Smooth muscle cell (in vitro differentiated cells): ENCODE data around the gene NCS1. TPM values are rescaled to one million over a fixed set of nuclear protein-coding genes. Genes with fewer than 3 reads are reported as not detected.

Experiments used
- DNase-seq: peaks from one replicate; lab custom pipeline; 2025; ENCODE audit not compliant: unreplicated experiment; lab: John Stamatoyannopoulos, UW
- H2AFZ ChIP-seq: fragments of 200-600 bp; sonication (generic); 2 replicates; pipeline ENCODE4 v1.6.0; 2016; ENCODE audit warnings: antibody characterized with exemption, low read depth, mild to moderate bottlenecking
- H3F3A ChIP-seq: fragments of 200-600 bp; sonication (generic); 2 replicates; pipeline ENCODE4 v1.6.0; 2017; ENCODE audit warnings: antibody characterized with exemption, low read depth
- H3K27ac ChIP-seq: fragments of 200-600 bp; sonication (generic); 2 replicates; pipeline ENCODE4 v1.5.1; 2016; ENCODE audit warnings: low read depth, mild to moderate bottlenecking
- H3K27me3 ChIP-seq: fragments of 200-600 bp; sonication (generic); 2 replicates; pipeline ENCODE4 v1.6.1; 2016; ENCODE audit warnings: low read depth, mild to moderate bottlenecking
- H3K36me3 ChIP-seq: fragments of 200-600 bp; sonication (generic); 2 replicates; pipeline ENCODE4 v1.5.1; 2016; ENCODE audit warnings: low read depth
- H3K4me1 ChIP-seq: fragments of 200-600 bp; sonication (generic); 2 replicates; pipeline ENCODE4 v1.5.1; 2016; ENCODE audit warnings: low read depth
- H3K4me2 ChIP-seq: fragments of 200-600 bp; sonication (generic); 2 replicates; pipeline ENCODE4 v1.6.0; 2016; ENCODE audit warnings: mild to moderate bottlenecking
- H3K4me3 ChIP-seq: fragments of 200-600 bp; sonication (generic); 2 replicates; pipeline ENCODE4 v1.5.1; 2016; ENCODE audit warnings: mild to moderate bottlenecking
- H3K79me2 ChIP-seq: fragments of 200-600 bp; sonication (generic); 2 replicates; pipeline ENCODE4 v1.6.0; 2016; ENCODE audit warnings: low read depth, mild to moderate bottlenecking
- H3K9ac ChIP-seq: fragments of 200-600 bp; sonication (generic); 2 replicates; pipeline ENCODE4 v1.6.0; 2016; ENCODE audit warnings: low read depth
- H3K9me3 ChIP-seq: fragments of 200-600 bp; sonication (generic); replicated peaks from 2 replicates; pipeline ENCODE4 v1.5.1; 2016; ENCODE audit warnings: low read depth
- H4K20me1 ChIP-seq: fragments of 200-600 bp; sonication (generic); 2 replicates; pipeline ENCODE4 v1.6.0; 2016; ENCODE audit warnings: low read depth
- CTCF ChIP-seq: fragments of 200-600 bp; sonication (generic); IDR thresholded peaks from 2 replicates; pipeline ENCODE4 v1.5.1; 2017; ENCODE audit warnings: borderline replicate concordance, mild to moderate bottlenecking, antibody characterized with exemption; ENCODE audit not compliant: insufficient read depth, poor library complexity, severe bottlenecking
- WGBS: methylation state at CpG from one replicate; pipeline ENCODE4 v1.1.7; 2016; ENCODE audit warnings: low lambda C conversion rate; 5-methylcytosine and 5-hydroxymethylcytosine counted together
- polyA plus RNA-seq: library from polyadenylated mRNA; unstranded; fragments of >200 nt; fragmentation: Nextera tagmentation; extraction: Ambion mirVana; gene quantifications from 2 replicates; pipeline ENCODE4 v1.2.1, GENCODE V29; 2016
- total RNA-seq: library from RNA; depleted of rRNA; stranded (reverse); fragments of >200 nt; gene quantifications from 2 replicates; pipeline ENCODE4 v1.2.3, GENCODE V29; 2014

The NCS1 gene
- total and polyA plus RNA-seq, 2 experiments from 2014 or later = 28.0 to 59.3 TPM

- under 1% methylated on average over 49 of the region's 89 CpGs for WGBS
- no peaks in the 10 kb centered on the region for H3K79me2 ChIP-seq
- H3K27me3 ChIP-seq = peaks cover 54% of the 10 kb centered on the region
- DNase-seq = no peak
- H3F3A ChIP-seq = peaks cover 4% of the 10 kb centered on the region
- H4K20me1 ChIP-seq = no peaks in the 10 kb centered on the region
- no peak within 1 kb of the TSS for H2AFZ ChIP-seq
- H3K9me3 ChIP-seq = no peaks in the 10 kb centered on the region
- H3K36me3 ChIP-seq = no peaks in the 10 kb centered on the region
- H3K4me3 ChIP-seq = peak within 1 kb of the TSS; percentile 26
- H3K9ac ChIP-seq = no peak within 1 kb of the TSS
- no peak within 1 kb of the TSS for H3K27ac ChIP-seq
- H3K4me2 ChIP-seq = peak within 1 kb of the TSS; percentile 80
- peaks cover 3% of the 10 kb centered on the region for H3K4me1 ChIP-seq
- no peak for TF ChIP-seq CTCF
These were observed 93.4 kb downstream of the NCS1 start, which contains the start of gene HMCN2 for GRCh38 chr9:130265431-130266235. Gene HMCN2, plus strand, starts transcription at chr9:130265760. Its CDS starts 119 bp downstream, at chr9:130265879.

GRCh38 chr9:130266236-130267098 is 94.3 kb downstream of the NCS1 start:
- H3K4me3 ChIP-seq = no peak overlapping the region
- no peaks in the 10 kb centered on the region for H3K36me3 ChIP-seq
- H3K27me3 ChIP-seq = peaks cover 54% of the 10 kb centered on the region
- H3K27ac ChIP-seq = no peak overlapping the region
- H4K20me1 ChIP-seq = no peaks in the 10 kb centered on the region
- DNase-seq = no peak
- peaks cover 4% of the 10 kb centered on the region for H3F3A ChIP-seq
- WGBS = 34% methylated on average over 40 of the region's 41 CpGs
- no peak overlapping the region for H3K9ac ChIP-seq
- peak overlapping the region; percentile 80 for H3K4me2 ChIP-seq
- H3K4me1 ChIP-seq = peaks cover 3% of the 10 kb centered on the region
- no peaks in the 10 kb centered on the region for H3K9me3 ChIP-seq
- no peaks in the 10 kb centered on the region for H3K79me2 ChIP-seq
- H2AFZ ChIP-seq = no peak overlapping the region
- no peak for TF ChIP-seq CTCF

- Histone ChIP-seq H3K79me2 (no peaks in the 10 kb centered on the region), H3K9ac (no peak overlapping the region), H3K4me3 (no peak overlapping the region), H3F3A (peaks cover 4% of the 10 kb centered on the region), H3K4me1 (peaks cover 3% of the 10 kb centered on the region), H3K9me3 (no peaks in the 10 kb centered on the region), H2AFZ (no peak overlapping the region), H3K4me2 (no peak overlapping the region), H3K27ac (no peak overlapping the region), H4K20me1 (no peaks in the 10 kb centered on the region), H3K36me3 (no peaks in the 10 kb centered on the region), H3K27me3 (peaks cover 54% of the 10 kb centered on the region)
- no peak for TF ChIP-seq CTCF
- 90% methylated on average over 5 of the region's 5 CpGs for WGBS
- DNase-seq = no peak
These were observed 95.7 kb downstream of the NCS1 start for GRCh38 chr9:130267930-130268329.
